HepG2 (cell line): Measurements from ENCODE around the gene CDYL. TPM values are rescaled to one million over a fixed set of nuclear protein-coding genes. Genes with fewer than 3 reads are reported as not detected.

Experiments
- ARID2 ChIP-seq: sonication (generic); formaldehyde crosslinking; IDR thresholded peaks from 2 replicates; pipeline ENCODE4 v1.8.1; 2022; ENCODE audit warnings: mild to moderate bottlenecking, missing genetic modification reagents, borderline replicate concordance
- FOSL1 ChIP-seq: sonication (generic); formaldehyde crosslinking; IDR thresholded peaks from 2 replicates; pipeline ENCODE4 v1.9.0; 2021; ENCODE audit warnings: missing genetic modification reagents, borderline replicate concordance
- HDAC6 ChIP-seq: fragments of 200-600 bp; sonication (generic); IDR thresholded peaks from 2 replicates; pipeline ENCODE4 v1.7.0; 2017; ENCODE audit warnings: mild to moderate bottlenecking, antibody characterized with exemption, low read length, low read depth
- IKZF5 ChIP-seq: IDR thresholded peaks from 2 replicates; pipeline ENCODE4 v1.6.1; 2018; ENCODE audit warnings: missing genetic modification reagents, mild to moderate bottlenecking, missing compliant biosample characterization
- NFE2L1 ChIP-seq: sonication (generic); formaldehyde crosslinking; IDR thresholded peaks from 2 replicates; pipeline ENCODE4 v1.4.0; 2020; ENCODE audit warnings: missing genetic modification reagents, mild to moderate bottlenecking, borderline replicate concordance
- PBX3 ChIP-seq: sonication (generic); formaldehyde crosslinking; IDR thresholded peaks from 2 replicates; pipeline ENCODE4 v1.8.1; 2023; ENCODE audit warnings: missing genetic modification reagents, inconsistent platforms, borderline replicate concordance
- PHF8 ChIP-seq: sonication (generic); formaldehyde crosslinking; IDR thresholded peaks from 2 replicates; pipeline ENCODE4 v1.5.0; 2020; ENCODE audit warnings: missing genetic modification reagents
- SAP130 ChIP-seq: IDR thresholded peaks from 2 replicates; pipeline ENCODE4 v1.6.1; 2016; ENCODE audit warnings: low read depth
- SMARCE1 ChIP-seq: fragments of 450-650 bp; IDR thresholded peaks from 2 replicates; pipeline ENCODE4 v1.6.1; 2017; ENCODE audit warnings: borderline replicate concordance
- STAT5B ChIP-seq: sonication (generic); formaldehyde crosslinking; IDR thresholded peaks from 2 replicates; pipeline ENCODE4 v1.4.0; 2020; ENCODE audit warnings: missing genetic modification reagents
- TP53 ChIP-seq: sonication (generic); formaldehyde crosslinking; conservative IDR thresholded peaks from 2 replicates; pipeline ENCODE4 v1.4.0; 2020; ENCODE audit warnings: missing genetic modification reagents
- ZBTB1 ChIP-seq: sonication (generic); formaldehyde crosslinking; IDR thresholded peaks from 2 replicates; pipeline ENCODE4 v1.4.0; 2020; ENCODE audit warnings: missing genetic modification reagents, borderline replicate concordance
- ZNF10 ChIP-seq: sonication (generic); formaldehyde crosslinking; IDR thresholded peaks from 2 replicates; pipeline ENCODE4 v1.4.0; 2020; ENCODE audit warnings: mild to moderate bottlenecking, low read depth, missing genetic modification reagents, borderline replicate concordance
- ZNF253 ChIP-seq: sonication (generic); formaldehyde crosslinking; IDR thresholded peaks from 2 replicates; pipeline ENCODE4 v1.8.0; 2022; ENCODE audit warnings: mild to moderate bottlenecking, missing genetic modification reagents, borderline replicate concordance
- ZNF256 ChIP-seq: sonication (generic); formaldehyde crosslinking; conservative IDR thresholded peaks from 2 replicates; pipeline ENCODE4 v1.4.0; 2020; ENCODE audit warnings: missing genetic modification reagents
- ZNF407 ChIP-seq: sonication (generic); formaldehyde crosslinking; IDR thresholded peaks from one replicate; pipeline ENCODE4 v1.5.1; 2020; ENCODE audit warnings: mild to moderate bottlenecking, missing genetic modification reagents; ENCODE audit errors: not compliant biosample characterization
- ZNF441 ChIP-seq: sonication (generic); formaldehyde crosslinking; IDR thresholded peaks from 2 replicates; pipeline ENCODE4 v1.7.0; 2021; ENCODE audit warnings: missing genetic modification reagents, borderline replicate concordance
- ZNF777 ChIP-seq: sonication (generic); formaldehyde crosslinking; IDR thresholded peaks from 2 replicates; pipeline ENCODE4 v1.4.0; 2020; ENCODE audit warnings: missing genetic modification reagents
- ZNF780A ChIP-seq: sonication (generic); formaldehyde crosslinking; IDR thresholded peaks from 2 replicates; pipeline ENCODE4 v1.8.0; 2022; ENCODE audit warnings: mild to moderate bottlenecking, missing genetic modification reagents, moderate library complexity
- polyA plus RNA-seq, 8 experiments: library from polyadenylated mRNA; depleted of rRNA in 3 of 8; stranded (reverse) in 7 of 8; unstranded in 1 of 8; fragments of >200 nt; fragmentation: Illumina TruSeq in 4 of 8; extraction: Trizol in 4 of 8; gene quantifications; 2 replicates each; pipeline versions ENCODE4 v1.2.1 to v1.2.3, GENCODE V29; 2011 to 2016; ENCODE audit warnings: low read depth in 4 of 8, missing spikeins in 1 of 8, mixed read lengths in 1 of 8; ENCODE audit not compliant: insufficient read depth in 1 of 8
- total RNA-seq, 5 experiments: library from RNA; depleted of rRNA; stranded (reverse); fragments of >200 nt; fragmentation: Illumina TruSeq; extraction: Trizol; gene quantifications; 2 replicates each; pipeline ENCODE4 v1.2.3, GENCODE V29; 2016; ENCODE audit warnings: low read depth in 1 of 5

CDYL gene
- total and polyA plus RNA-seq, 2 of the 13 experiments (the other 11 are each of a cell fraction or from before 2014, with no cell fraction given): 22.8 to 105 TPM

GRCh38 chr6:4776493-4777393 is 539 bp downstream of the CDYL start (continued):
- TF ChIP-seq ZNF407 (no peak), HDAC6 (no peak), IKZF5 (CRISPR knock-in tag) (no peak), STAT5B (CRISPR knock-in tag) (no peak), ZNF256 (CRISPR knock-in tag) (no peak), PHF8 (CRISPR knock-in tag) (0 out of 2 replicates have a peak, but pooled peaks have one; percentile 7), ARID2 (CRISPR knock-in tag) (no peak), SAP130 (CRISPR knock-in tag) (peak; percentile 45), SMARCE1 (no peak), ZNF780A (CRISPR knock-in tag) (no peak), NFE2L1 (CRISPR knock-in tag) (no peak), ZNF777 (CRISPR knock-in tag) (no peak; the same call in none of the 2 replicates), ZNF253 (no peak), FOSL1 (CRISPR knock-in tag) (no peak), ZNF10 (CRISPR knock-in tag) (no peak), ZBTB1 (no peak), PBX3 (no peak), TP53 (CRISPR knock-in tag) (no peak), ZNF441 (CRISPR knock-in tag) (0 out of 2 replicates have a peak, but pooled peaks have one; percentile 29)
